Measurements from ENCODE around the gene SLITRK2.

The SLITRK2 gene

DNA sequence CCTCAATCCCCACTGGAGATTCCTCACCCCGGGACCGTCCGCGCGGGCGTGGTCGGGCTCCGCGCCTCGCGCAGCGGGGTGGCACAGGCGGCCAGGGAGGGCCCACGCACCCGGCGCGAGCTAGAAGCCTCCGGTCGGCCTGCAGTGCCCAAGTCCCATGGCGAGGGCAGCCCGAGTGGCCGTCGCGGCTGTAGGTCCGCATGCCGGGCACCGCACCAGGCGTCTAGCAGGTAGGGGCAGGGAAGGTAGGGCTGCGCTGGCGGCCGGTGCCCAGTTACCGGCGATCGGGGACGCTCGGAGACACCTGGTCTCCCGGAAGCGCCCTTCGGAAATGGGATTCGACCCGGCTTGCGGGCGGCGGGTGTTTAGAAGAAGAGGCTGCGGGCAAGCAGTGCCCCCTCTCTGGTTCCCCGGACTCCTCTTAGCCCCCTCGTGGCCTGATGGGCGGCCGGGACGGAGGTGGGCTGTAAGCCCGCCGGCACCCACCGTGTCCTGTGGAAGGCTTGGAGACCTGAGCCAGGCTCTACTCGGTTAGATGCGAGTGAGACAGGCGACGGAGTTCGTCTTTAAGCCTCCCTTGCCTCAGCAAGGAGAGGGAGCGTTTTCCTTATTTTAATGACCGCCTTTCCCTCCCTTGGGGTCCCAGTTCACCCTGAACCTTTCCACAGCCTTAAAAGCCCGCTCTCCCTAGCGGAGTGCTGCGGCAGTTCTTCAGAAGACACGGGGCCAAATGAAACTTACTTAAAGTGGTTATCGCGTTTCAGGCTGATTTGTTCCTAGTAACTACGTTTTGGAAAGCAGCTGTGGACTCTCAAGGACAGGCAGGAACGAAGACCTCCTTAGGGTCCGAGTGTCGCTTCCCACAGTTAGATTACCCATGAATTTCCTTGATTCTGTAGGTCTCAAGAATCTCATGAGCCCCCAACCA, 821 bp downstream of the SLITRK2 start:
- TF ChIP-seq, protein P1, sequence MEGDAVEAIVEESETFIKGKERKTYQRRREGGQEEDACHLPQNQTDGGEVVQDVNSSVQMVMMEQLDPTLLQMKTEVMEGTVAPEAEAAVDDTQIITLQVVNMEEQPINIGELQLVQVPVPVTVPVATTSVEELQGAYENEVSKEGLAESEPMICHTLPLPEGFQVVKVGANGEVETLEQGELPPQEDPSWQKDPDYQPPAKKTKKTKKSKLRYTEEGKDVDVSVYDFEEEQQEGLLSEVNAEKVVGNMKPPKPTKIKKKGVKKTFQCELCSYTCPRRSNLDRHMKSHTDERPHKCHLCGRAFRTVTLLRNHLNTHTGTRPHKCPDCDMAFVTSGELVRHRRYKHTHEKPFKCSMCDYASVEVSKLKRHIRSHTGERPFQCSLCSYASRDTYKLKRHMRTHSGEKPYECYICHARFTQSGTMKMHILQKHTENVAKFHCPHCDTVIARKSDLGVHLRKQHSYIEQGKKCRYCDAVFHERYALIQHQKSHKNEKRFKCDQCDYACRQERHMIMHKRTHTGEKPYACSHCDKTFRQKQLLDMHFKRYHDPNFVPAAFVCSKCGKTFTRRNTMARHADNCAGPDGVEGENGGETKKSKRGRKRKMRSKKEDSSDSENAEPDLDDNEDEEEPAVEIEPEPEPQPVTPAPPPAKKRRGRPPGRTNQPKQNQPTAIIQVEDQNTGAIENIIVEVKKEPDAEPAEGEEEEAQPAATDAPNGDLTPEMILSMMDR (conservative IDR thresholded peaks at IDR 0.05; ENCODE audit: low read length) = no peak
- no peak overlapping the region for H3K4me3 ChIP-seq (ENCODE audit: low read length)
- no peak for DNase-seq (ENCODE audit: low read depth)

DNA sequence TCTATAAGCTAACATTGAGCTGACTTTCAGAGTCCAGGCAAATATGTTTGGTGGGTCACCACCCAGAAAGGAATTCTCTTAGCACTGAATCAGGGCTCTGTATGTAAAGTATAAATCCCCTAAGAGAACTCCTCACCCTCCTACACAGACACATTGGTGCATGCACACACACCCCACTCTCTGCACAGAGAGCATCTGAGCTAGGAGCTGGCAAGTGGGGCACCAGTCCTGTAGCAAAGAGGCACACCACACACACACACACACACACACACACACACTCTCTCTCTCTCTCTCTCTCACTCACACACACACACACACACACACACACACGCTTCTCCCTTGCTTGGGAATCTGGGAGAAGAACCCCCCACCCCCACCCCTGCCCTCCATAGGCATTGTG, 3.2 kb downstream of the SLITRK2 start:
- no peak overlapping the region for H3K4me3 ChIP-seq (ENCODE audit: low read length)
- TF ChIP-seq, protein P1 (conservative IDR thresholded peaks at IDR 0.05; ENCODE audit: low read length) = no peak
- no peak for DNase-seq (ENCODE audit: low read depth)

DNA sequence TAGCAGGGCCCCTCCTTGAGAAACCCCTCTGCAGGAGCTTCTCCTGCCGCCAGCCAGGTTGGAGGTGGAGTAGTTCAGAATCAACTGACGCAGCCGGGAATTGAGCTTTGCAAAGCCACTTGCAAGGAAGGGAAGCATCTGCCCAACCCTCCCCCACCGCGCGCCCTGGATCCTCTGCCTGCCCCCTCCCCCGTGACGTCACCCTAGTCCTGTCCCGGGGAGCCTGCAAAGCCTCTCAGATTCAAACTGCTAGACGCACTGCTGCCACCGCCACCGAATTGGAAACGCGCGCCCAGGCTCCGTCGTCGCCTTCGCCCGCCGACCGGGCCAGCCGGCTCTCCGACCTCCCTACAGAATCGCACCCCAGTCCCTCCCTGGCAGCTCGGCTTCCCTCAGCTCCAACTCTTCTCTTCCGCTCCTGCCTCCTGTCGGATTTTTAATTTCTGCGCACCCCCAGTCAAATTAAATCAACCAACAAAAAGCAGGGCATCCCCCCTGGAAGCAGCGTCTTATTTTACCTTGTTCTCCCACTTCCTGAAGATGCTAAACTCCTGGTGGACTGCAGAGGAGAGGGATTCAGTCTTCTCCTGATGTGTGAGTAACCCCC, 3.8 kb downstream of the SLITRK2 start:
- DNase-seq (ENCODE audit: low read depth) = no peak
- no peak overlapping the region for H3K4me3 ChIP-seq (ENCODE audit: low read length)
- TF ChIP-seq, protein P1 (conservative IDR thresholded peaks at IDR 0.05; ENCODE audit: low read length) = no peak

DNA sequence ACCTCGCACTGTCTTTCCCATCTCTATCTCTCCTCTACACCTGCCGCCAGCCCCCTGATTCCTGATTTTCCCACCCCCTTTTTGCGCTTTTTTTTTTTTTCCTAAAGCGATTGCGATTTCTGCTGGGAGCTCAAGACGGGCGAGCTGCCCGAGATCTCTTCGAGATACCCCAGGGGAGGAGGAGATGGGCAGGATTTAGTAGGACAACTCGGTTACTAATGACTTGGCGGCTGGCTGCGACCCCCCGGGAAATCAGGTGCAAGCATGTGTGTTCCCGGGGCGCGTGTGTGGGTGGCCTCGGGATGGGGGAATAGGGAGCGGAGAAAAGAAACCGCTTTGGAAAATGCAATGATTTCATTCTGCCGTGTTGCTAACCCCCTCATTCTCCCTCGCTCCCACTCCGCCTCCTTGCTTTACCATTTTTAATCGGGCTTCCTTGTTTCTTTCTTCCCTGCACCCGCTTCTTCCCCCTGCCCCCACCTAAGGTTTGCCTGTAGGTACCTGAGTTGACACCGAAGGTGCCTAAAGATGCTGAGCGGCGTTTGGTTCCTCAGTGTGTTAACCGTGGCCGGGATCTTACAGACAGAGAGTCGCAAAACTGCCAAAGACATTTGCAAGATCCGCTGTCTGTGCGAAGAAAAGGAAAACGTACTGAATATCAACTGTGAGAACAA, 4.4 kb downstream of the SLITRK2 start:
- TF ChIP-seq, protein P1 (conservative IDR thresholded peaks at IDR 0.05; ENCODE audit: low read length) = no peak
- no peak for DNase-seq (ENCODE audit: low read depth)
- no peak overlapping the region for H3K4me3 ChIP-seq (ENCODE audit: low read length)

DNA sequence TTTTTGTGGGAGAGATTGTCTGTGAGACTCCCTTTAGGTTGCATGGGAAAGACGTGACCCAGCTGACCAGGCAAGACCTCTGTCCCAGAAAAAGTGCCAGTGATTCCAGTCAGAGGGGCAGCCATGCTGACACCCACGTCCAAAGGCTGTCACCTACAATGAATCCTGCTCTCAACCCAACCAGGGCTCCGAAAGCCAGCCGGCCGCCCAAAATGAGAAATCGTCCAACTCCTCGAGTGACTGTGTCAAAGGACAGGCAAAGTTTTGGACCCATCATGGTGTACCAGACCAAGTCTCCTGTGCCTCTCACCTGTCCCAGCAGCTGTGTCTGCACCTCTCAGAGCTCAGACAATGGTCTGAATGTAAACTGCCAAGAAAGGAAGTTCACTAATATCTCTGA, 5.5 kb downstream of the SLITRK2 start:
- no peak for DNase-seq (ENCODE audit: low read depth)
- TF ChIP-seq, protein P1 (conservative IDR thresholded peaks at IDR 0.05; ENCODE audit: low read length) = no peak
- no peak overlapping the region for H3K4me3 ChIP-seq (ENCODE audit: low read length)

DNA sequence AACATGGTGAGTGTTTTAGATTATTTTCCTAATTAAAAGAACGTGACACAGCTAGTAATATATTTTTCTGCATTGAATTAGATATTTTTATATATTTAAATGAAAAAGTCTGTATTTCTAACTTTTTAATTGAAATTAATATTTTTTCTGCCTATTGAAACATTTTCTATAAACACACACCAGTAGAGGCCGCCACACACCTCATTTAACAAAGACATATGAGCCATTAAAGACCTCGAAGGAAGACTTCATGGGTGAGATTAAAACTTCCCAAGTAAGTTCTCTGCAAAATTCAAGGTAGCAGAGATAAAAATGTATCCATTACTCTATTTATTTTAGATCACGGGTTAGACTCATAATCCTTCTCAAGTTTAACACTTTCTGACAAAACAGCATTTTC, 8.3 kb downstream of the SLITRK2 start:
- H3K4me3 ChIP-seq (ENCODE audit: low read length) = no peak overlapping the region
- DNase-seq (ENCODE audit: low read depth) = no peak
- TF ChIP-seq, protein P1 (conservative IDR thresholded peaks at IDR 0.05; ENCODE audit: low read length) = peak; percentile 19

Measured in AG10803 (cell line).